Tibial nerve (tissue), 4 donors: ENCODE results near the gene PWWP2B.

Experiments
- CTCF ChIP-seq, 5 experiments: fragments of 200-600 bp in 3 of 5; fragments of 450-650 bp in 2 of 5; sonication (generic) in 3 of 5; IDR thresholded peaks; one replicate each; pipeline ENCODE4 v1.5.1; 2016 to 2019; ENCODE audit warnings: antibody characterized with exemption in 5 of 5, mild to moderate bottlenecking in 3 of 5, moderate library complexity in 2 of 5
- EP300 ChIP-seq, 2 donors: sonication (generic); formaldehyde crosslinking; IDR thresholded peaks; one replicate each; pipeline ENCODE4 v1.6.1; 2017; ENCODE audit warnings: antibody characterized with exemption in 2 of 2, mild to moderate bottlenecking in 1 of 2
- POLR2A ChIP-seq, 2 donors: fragments of 450-650 bp; IDR thresholded peaks; one replicate each; pipeline ENCODE4 v1.6.1; 2017; ENCODE audit warnings: antibody characterized with exemption in 2 of 2, mild to moderate bottlenecking in 2 of 2, moderate library complexity in 2 of 2

GRCh38 chr10:132383101-132383500 lies 13.9 kb upstream of the PWWP2B start:
- no peak for TF ChIP-seq CTCF (IDR thresholded peaks at IDR 0.05)
- no peak for TF ChIP-seq POLR2A (IDR thresholded peaks at IDR 0.05)
- no peak for TF ChIP-seq EP300 (IDR thresholded peaks at IDR 0.05)
